Fibroblast of skin of abdomen (primary cell): ENCODE data around the gene ABCC8.
"Not testable (repeated sequence)": the region's sequence is repeated elsewhere in the genome, so short reads cannot be mapped to it uniquely, and the experiment has no call there.

Experiments
- DNase-seq: peaks from one replicate; pipeline ENCODE4 v3.0.0-alpha.2; 2013

Gene ABCC8

DNA sequence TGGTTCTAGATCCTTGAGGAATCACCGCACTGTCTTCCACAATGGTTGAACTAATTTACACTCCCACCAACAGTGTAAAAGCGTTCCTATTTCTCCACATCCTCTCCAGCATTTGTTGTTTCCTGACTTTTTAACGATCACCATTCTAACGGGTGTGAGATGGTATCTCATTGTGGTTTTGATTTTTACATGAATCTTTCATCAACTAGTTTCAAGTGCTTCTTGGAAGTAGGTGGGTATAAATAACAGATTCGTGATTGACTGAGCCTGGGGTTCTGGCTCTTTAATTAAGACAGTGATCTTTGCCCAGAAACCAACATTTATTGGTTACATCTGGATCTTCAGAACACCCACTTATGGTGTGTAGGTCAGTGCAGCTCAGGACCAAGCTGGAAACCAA is 50.4 kb downstream of the ABCC8 start:
- not testable (repeated sequence) for DNase-seq

GRCh38 chr11:17423533-17424310 is 52.9 kb downstream of the ABCC8 start:
- DNase-seq = no peak

GRCh38 chr11:17421781-17422180 is 54.9 kb downstream of the ABCC8 start:
- DNase-seq = no peak

DNA sequence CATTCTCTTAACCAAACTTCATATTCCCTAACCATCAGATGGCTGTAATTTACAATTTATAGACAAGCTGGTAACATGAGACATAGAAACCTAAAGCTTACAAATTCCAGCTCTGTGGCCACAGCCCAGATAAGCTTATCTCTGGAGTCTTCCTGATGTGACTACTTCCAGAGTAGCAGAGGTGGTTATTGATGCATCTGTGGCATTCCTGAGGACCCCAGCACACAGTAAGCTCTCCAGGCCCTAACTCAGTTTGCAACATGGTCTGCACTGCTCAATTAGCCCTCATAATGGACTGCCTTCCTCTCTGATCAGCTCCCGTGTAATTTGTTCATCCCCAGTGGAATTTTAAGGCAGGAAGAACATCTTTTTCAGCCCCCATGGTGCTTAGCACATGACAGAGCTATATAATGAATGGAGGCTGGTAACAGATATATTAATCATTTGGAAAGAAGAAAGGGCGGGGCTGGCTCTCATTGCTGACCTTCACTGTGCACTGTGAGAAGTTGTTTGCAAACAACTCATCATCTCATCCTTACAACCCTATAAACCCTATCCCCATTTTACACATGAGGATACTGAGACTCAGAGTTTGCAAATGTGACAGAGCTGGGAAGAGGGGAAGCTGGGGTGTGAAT is 58.1 kb downstream of the ABCC8 start:
- no peak for DNase-seq

- no peak for DNase-seq
Observed at GRCh38 chr11:17416492-17416891, 60.2 kb downstream of the ABCC8 start.

DNA sequence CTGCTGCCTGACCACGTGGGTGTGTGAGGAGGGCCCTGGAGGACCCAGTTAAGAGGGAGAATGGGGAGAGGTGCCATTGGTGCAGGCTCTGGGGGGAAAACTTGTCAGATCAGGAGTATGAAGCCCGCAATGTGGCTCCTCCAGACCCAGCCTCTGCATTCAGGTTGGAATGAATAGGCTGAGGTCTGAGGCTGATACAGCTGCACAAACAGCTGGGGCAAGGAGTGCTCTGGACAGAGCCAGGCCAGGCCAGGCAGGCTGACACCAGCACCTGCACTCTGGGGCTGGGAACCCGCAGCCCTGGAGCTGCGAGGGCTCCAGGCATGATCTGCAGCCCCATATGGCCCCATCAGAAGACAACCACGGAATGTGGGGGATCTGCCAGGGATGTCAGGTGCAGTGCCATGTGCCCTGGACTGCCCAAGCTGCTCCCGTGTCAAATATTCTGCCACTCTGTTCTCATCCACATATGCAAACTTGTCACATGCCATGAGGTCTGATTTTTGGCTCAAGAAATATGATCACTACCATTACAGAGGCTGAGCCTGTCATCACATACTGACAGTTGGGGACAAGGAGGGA is 61.0 kb downstream of the ABCC8 start:
- no peak for DNase-seq

- no peak for DNase-seq
Observed at GRCh38 chr11:17414992-17415391, 61.7 kb downstream of the ABCC8 start.

- DNase-seq = no peak
Observed at GRCh38 chr11:17414317-17414737, 62.3 kb downstream of the ABCC8 start.

DNA sequence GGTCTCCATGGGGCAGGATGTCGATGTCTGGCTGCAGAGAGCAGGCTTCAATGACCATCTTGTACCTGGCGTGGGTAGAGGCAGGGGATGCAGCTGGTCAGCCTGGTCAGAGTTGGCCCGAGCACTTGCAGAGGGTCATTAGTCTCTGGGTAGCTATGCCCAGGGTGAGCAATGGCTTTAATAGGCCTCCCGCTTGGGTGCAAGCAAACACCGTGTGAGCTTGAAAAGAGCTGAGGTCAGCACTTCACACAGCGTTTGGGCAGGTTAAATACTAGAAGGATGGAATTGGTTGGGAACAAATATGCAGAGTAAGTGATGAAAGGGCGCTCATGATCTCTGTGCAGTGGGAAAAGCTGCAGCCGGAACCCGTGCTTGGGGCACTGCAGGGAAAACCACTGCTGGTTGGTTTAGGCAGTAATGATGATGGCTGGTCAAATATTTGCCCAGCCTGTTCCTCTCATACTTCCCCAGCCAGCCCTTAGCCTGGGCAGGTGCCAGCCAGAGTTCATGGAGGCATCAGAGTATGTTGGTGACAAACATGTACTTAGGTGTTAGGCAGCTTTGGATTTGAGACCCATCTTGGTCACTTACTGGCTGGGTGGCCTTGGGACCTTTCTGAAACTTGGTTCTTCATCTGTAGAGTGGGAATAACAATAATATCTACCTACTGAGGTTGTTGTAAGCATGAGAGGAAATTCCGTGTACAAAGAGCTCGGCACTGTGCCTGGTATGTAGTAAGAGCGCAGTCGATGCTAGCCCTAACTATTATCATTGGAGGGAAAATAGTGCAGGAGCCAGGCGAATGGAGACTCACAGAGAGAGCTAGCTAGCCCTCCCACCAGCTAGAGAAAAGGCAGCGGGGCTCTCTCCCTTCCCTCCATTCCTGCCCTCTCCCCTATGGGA is 63.0 kb downstream of the ABCC8 start:
- DNase-seq = no peak

GRCh38 chr11:17412488-17413180 is 64.0 kb downstream of the ABCC8 start:
- no peak for DNase-seq

DNA sequence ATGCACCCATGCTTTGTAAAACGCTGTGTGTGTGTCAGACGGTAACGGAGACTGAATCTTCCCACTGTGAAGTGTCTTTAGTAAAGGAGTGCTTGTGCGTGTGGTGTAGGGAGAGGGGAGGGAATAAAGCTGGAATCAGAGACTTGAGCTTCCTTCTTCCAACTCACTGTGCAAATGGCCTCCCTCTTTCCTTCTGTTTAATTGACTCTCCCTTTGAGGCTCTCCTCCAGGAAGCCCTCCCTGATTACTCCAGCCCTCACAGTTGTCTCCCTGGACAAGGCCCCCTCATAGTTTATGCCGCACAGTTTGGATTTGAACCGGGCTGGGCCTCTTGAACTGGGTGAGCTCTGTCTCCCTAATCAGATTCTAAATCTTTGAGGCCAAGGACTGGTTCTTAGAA is 65.2 kb downstream of the ABCC8 start:
- no peak for DNase-seq

DNA sequence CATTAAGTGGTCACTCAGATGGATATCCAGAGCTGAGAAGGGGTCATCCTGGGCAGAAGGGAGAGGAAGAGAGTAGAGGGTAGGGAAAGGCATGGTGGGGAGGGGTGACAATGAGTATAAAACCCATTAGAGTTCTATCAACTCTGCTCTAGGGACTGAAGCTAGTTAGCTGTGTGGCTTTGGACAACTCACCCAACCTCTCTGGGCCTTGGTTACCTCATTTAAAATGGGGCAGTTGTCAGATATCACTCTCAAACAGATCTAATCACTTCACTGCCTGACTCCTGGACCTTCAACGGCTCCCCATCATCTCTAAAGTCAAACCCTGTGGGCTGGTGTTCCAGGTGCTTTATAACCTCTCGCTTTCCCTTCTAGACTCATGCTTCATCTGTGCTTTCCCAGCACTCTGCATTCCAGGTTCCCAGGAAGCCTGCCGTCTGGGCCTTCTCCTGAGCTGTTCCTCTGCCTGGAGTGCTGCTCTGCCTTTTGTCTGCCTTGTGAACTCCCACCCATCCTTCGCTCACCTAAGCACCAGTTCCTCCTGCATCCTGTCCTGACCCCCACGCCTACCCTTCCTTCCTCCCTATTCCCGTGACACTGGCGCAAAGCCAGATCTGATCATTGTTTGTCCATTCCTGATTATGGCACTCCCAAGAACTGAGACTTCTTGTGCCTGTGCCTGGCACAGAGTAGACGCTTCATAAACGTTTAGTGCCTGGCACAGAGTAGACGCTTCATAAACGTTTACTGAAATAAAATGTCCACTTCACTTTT is 65.9 kb downstream of the ABCC8 start:
- no peak for DNase-seq

- DNase-seq = no peak
Observed at GRCh38 chr11:17408641-17409040, 68.0 kb downstream of the ABCC8 start.

DNA sequence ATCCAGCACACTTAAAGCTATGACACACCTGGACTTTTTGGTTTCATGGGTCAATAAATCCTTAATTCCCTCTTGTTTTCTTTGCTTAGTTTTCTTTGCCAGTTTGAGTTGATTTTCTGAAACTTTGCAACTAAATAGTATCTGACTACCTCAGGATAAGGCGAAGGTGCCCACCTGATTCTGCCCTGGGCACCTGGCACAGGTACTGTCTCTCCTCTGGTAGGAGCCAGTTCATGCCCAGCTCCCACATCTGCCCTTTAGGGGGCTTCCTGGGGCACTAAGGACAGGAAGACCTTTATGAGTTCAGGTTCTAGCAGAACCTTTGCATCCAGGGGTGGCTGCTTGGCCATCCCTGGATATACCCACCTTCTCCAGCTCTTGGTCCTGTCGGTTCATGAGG is 68.6 kb downstream of the ABCC8 start:
- no peak for DNase-seq

- no peak for DNase-seq
Observed at GRCh38 chr11:17407575-17407974, 69.1 kb downstream of the ABCC8 start.

DNA sequence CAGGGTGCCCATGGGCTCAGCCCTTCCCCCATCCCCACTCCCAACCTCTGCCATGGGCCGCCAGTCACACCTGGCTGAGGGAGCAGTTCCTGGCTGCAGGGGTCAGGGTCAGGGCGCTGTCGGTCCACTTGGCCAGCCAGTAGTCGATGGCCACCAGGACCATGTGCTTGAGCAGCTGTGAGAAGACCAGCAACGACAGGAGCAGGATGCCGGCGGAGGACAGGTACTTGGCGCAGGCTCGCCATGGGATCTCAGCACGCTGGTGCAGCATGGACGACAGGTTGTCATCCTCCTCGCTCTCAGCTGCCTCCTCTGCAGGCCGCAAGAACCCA is 69.9 kb downstream of the ABCC8 start:
- DNase-seq = no peak

DNA sequence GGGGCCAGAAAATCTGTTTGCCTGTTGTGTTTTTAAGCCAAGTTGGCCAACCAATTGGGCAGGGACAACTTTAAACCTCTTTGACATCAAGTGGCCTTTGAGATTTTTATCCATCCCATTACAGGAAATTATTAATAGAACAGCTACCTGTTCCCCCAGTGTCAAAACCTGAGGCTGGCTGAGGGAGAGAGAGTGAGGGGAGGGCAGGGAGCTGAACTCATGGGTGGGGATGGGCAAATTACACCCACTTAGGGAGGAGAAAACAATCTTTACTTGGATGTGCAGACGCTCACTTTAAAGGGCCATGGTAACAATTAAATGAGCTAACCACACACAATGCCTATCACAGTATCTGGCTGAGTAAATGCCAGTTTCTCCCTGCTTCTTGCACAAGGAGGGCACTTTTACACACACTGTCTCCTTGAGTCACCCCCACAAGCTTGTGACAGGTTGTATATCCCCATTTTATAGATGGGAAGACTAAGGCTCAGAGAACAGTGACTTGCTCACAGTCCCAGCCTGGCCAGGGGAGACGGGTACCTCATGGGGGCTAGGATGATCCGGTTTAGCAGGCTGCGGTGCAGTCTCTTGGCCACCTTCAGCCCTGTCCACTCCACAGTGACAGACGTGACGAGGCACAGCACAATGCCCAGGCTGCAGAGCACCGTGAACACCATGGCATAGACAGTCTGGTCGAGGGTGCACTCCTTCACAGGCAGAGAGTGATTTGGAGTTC is 70.4 kb downstream of the ABCC8 start:
- no peak for DNase-seq

DNA sequence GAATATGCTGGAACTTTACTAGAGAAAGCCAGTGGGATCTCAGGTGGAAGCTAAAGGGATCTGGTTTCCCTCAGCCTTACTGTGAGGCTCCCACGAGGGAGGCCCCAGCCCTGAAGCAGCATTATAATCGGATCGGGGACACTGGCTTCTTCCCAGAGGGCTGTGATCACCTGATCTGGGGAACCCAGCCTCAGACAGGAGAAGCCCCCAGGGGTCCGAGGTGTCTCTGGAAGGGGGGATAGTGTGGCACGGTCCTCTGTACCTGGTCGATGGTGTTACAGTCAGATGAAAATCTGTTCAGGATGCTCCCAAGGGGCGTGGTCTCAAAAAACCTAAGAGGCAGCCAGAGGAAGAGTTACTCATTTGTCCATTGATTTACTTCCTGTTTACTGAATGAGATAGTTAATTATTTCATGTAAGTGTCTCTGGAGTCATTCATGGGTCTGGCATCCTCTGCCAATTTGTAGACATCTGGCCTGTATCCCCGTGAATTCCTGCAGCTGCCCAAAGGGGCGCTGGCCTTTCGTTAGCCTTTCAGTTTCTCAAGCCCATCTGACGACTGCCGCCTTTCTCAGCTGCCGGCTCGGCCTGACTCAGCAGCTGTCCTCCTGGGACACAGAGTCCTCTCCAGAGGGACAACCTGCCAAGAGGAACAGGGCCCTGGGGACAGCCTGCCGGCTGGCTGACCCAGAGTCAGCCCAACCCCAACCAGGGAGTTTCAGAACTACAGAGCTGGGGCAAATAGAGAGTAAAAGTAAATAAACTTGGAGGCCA is 71.2 kb downstream of the ABCC8 start:
- no peak for DNase-seq

DNA sequence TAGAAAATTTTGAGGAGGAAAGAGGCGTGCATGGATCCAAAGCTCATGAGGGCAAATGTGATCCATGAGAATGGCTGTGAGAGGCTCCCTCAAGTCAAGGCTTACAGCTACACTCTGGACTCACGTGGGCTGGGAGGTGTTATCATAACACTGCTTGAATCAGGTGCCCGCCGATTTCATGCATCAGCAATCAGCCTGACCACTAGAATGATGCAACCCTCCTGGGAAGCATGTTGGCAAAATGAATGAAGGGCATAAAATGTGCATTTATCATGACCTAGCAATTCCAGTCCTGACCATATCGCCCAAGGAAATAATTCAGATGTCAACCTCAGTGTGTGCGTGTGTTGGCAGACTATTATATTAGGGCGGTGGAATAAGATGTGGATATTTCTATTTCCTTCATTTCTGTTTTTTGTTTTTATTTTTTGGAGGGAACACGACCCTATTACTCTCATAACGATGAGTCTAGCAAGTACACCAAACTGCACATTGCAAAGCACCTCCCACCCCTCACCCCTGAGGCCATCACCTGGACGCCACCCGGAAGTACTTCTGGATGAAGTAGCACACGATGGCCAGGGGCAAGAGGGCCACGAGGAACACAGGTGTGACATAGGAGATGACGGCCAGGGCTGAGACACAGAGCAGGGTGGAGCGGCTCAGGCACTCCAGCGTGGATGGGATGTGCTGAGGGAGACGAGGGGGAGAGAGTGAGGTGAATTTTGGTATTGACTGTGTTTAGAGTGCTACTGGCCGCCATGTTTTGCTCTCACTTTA is 72.5 kb downstream of the ABCC8 start:
- DNase-seq = no peak
